Left ventricle myocardium inferior (tissue), 1 donor: ENCODE data around the gene SEMA4D. TPM values are rescaled to one million over a fixed set of nuclear protein-coding genes. Genes with fewer than 3 reads are reported as not detected.

Source experiments
- DNase-seq: peaks from one replicate; pipeline ENCODE4 v3.0.0-alpha.2; 2020
- H3K27ac ChIP-seq: fragments of 200-600 bp; replicated peaks from 2 replicates; pipeline ENCODE4 v1.8.0; 2021
- H3K27me3 ChIP-seq: fragments of 200-600 bp; 2 replicates; pipeline ENCODE4 v1.8.0; 2021; ENCODE audit warnings: low read depth
- H3K36me3 ChIP-seq: fragments of 200-600 bp; 2 replicates; pipeline ENCODE4 v1.8.0; 2021
- H3K4me1 ChIP-seq: fragments of 200-600 bp; 2 replicates; pipeline ENCODE4 v1.8.0; 2021
- H3K4me3 ChIP-seq: fragments of 200-600 bp; 2 replicates; pipeline ENCODE4 v1.8.0; 2021; ENCODE audit warnings: mild to moderate bottlenecking, moderate library complexity
- H3K9me3 ChIP-seq: fragments of 200-600 bp; replicated peaks from 2 replicates; pipeline ENCODE4 v1.8.0; 2021
- intact Hi-C: fragments of 100-400 bp; cut with micrococcal nuclease; formaldehyde crosslinking; loops from one replicate; pipeline ENCODE4 v1.11.0; 2022
- total RNA-seq: library from RNA; stranded (reverse); fragmentation: NEBNext Ultra II Directional; extraction: Animal tissue kit (Norgen Biotek cat#: 25700); gene quantifications from one replicate; pipeline ENCODE4 v1.2.1, GENCODE V29; 2021
- TF ChIP-seq, protein P1 (sequence below): fragments of 200-600 bp; IDR thresholded peaks from 2 replicates; pipeline ENCODE4 v1.8.0; 2021; ENCODE audit warnings: antibody characterized with exemption, mild to moderate bottlenecking, borderline replicate concordance
- donor health status: DM: no; HTN: yes; CAD: no; lungs with severe emphysema.

The SEMA4D gene
- total RNA-seq, 1 donor from 2014 or later: 17.1 TPM

DNA sequence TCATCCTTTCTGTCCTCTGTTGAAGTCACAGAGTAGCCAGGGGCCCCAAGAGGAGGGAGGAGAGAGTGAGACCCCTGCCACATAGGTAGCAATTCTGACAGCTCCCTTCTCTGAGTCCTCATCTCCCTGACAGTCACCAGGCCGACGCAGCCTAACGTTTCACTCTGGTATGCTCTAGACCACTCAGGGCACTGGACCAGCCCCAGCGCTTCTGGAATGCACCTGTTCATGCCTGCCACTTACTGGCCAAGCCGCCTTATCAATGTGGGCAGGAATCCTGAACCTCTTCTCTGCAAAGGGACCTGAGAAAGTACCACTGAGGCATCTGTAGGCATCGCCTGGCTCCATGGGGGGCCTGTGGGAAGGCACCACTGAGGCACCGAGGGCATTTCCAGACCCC, 129.4 kb downstream of the SEMA4D start:
- H3K27ac ChIP-seq: no peak overlapping the region
- intact Hi-C loops: no loop called here
- H3K9me3 ChIP-seq: no peaks in the 10 kb centered on the region
- H3K4me1 ChIP-seq: no peaks in the 10 kb centered on the region
- DNase-seq: no peak
- H3K27me3 ChIP-seq: no peaks in the 10 kb centered on the region
- H3K36me3 ChIP-seq: no peaks in the 10 kb centered on the region
- H3K4me3 ChIP-seq: no peak overlapping the region
- TF ChIP-seq, protein P1, sequence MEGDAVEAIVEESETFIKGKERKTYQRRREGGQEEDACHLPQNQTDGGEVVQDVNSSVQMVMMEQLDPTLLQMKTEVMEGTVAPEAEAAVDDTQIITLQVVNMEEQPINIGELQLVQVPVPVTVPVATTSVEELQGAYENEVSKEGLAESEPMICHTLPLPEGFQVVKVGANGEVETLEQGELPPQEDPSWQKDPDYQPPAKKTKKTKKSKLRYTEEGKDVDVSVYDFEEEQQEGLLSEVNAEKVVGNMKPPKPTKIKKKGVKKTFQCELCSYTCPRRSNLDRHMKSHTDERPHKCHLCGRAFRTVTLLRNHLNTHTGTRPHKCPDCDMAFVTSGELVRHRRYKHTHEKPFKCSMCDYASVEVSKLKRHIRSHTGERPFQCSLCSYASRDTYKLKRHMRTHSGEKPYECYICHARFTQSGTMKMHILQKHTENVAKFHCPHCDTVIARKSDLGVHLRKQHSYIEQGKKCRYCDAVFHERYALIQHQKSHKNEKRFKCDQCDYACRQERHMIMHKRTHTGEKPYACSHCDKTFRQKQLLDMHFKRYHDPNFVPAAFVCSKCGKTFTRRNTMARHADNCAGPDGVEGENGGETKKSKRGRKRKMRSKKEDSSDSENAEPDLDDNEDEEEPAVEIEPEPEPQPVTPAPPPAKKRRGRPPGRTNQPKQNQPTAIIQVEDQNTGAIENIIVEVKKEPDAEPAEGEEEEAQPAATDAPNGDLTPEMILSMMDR: no peak

DNA sequence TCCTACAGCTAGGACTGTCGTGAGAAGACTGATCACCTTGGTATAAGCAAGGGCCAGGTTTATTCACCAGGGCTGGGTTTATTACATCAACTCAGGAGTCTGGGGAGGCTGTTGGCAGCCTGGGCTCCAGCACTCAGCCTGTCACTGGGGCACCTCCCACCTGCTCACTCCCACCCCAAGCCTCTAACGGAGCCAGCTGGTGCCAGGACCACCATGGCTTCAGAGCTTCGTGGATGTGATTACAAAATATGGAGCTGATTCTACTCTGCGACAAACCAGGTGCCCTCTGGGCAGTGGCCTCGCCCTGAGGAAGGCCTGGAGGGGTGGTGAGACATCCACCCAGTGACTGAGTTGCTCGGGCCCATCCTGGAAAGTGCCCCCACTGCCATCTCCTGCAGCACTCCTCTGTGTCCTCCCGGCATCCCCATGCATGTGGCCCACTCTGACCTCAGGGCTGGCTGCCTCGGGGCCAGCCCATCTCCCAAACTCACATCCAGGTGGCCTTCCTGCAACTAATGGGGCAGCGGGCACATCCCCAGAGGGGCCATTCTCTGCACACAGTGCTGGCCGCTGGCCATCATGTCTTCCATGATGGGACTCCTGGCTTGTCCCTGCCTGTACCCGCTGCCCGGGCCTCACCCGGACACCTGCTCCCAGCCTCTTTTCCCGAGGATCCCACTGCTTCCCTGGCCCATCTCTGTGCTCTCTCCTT, 130.0 kb downstream of the SEMA4D start:
- H3K4me3 ChIP-seq: no peak overlapping the region
- intact Hi-C loops: no loop called here

DNA sequence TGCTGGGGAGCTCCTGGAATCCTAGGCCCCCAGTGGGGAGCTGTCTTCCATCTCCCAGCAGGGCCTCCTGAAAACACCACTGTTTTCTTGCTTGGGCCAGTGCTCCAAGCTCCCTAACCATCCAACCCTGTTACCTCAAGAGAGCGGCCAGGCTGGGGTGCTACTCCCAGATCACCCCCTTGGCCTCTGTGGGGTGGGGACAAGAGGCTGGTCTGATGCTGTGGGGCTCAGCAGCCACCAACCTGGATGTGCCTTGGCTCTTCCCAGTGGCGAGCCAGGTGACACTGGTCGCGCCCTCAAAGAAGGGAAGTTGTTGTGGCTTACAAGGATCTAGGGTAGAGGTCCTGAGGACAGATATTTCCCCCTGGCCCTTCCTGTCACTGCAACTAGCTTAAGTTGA, 130.6 kb downstream of the SEMA4D start:
- no peak overlapping the region for H3K27ac ChIP-seq
- intact Hi-C loops: no loop called here
- no peaks in the 10 kb centered on the region for H3K9me3 ChIP-seq
- TF ChIP-seq, protein P1: no peak
- H3K4me3 ChIP-seq: no peak overlapping the region
- H3K4me1 ChIP-seq: no peaks in the 10 kb centered on the region
- no peaks in the 10 kb centered on the region for H3K27me3 ChIP-seq
- no peak for DNase-seq
- H3K36me3 ChIP-seq: peaks cover 6% of the 10 kb centered on the region

More for the DNA sequence above, 130.0 kb downstream of the SEMA4D start:
- TF ChIP-seq, protein P1: no peak
- no peak for DNase-seq
- H3K27ac ChIP-seq: no peak overlapping the region
- no peaks in the 10 kb centered on the region for H3K27me3 ChIP-seq
- no peaks in the 10 kb centered on the region for H3K9me3 ChIP-seq
- no peaks in the 10 kb centered on the region for H3K4me1 ChIP-seq
- peaks cover under 1% of the 10 kb centered on the region for H3K36me3 ChIP-seq

DNA sequence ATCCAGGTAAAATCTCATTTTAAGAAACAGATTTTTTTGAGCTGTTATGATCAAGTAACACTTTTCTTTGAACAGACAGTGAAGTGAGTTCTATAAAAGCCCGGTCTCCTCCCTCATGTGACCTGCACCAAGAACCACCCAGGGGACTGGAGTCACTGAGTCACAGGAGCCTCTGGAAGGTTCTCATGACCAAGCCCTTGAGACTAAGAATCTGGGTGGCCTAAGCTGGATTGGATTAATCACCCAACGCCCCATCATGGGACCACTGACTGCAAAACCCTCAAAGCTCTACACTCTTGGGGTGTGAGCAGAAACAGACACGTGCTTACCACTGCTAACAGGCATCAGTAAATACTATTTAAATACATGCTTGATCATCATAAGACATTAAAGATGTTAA, 131.2 kb downstream of the SEMA4D start:
- Histone ChIP-seq H3K4me1 (no peaks in the 10 kb centered on the region), H3K4me3 (no peak overlapping the region), H3K27me3 (no peaks in the 10 kb centered on the region), H3K27ac (no peak overlapping the region), H3K36me3 (peaks cover 12% of the 10 kb centered on the region), H3K9me3 (no peaks in the 10 kb centered on the region)
- TF ChIP-seq, protein P1: no peak
- intact Hi-C loops: no loop called here
- DNase-seq: no peak

DNA sequence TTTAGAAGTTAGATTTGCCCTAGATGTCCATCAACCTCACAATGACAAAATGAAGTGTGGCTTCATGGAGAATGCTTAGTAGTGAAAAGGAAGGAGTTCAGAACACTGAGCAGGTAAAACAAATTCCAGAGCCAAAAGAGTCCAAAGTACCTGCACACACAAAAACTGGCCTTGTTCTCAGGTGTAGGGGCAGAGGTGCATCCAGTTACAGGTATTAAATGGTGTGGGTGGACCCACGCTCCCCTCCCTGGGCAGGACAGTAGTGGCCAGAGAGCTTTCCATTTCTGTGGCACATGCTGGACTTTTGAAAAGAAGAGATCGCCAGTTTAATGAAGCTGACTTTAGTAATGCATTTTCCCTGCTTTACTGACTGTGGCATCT, 132.4 kb downstream of the SEMA4D start:
- Histone ChIP-seq H3K9me3 (no peaks in the 10 kb centered on the region), H3K27ac (no peak overlapping the region), H3K27me3 (no peaks in the 10 kb centered on the region), H3K4me3 (no peak overlapping the region), H3K36me3 (peaks cover 24% of the 10 kb centered on the region), H3K4me1 (peaks cover 5% of the 10 kb centered on the region)
- TF ChIP-seq, protein P1: no peak
- intact Hi-C loops: no loop called here
- DNase-seq: no peak
